H1 (cell line): Measurements from ENCODE around the gene PVALB. TPM values are rescaled to one million over a fixed set of nuclear protein-coding genes. Genes with fewer than 3 reads are reported as not detected.

ENCODE experiments used
- CTCF ChIA-PET: fragments of 300-600 bp; sonication (Branson Sonifier 250); formaldehyde crosslinking; loops from one replicate; lab custom pipeline; 2021; ENCODE audit not compliant: partially characterized antibody; lab: Charles Lee
- POLR2A ChIA-PET: fragments of 300-600 bp; sonication (Branson Sonifier 250); formaldehyde crosslinking; loops from one replicate; lab custom pipeline; 2021; ENCODE audit warnings: inconsistent platforms; ENCODE audit not compliant: partially characterized antibody; lab: Charles Lee
- DNase-seq, 2 experiments: peaks; one replicate each; pipeline versions ENCODE4 v3.0.0 to v3.0.0-alpha.2; 2010 to 2022; ENCODE audit warnings: low spot score in 2 of 2, low read depth in 1 of 2, mixed read lengths in 1 of 2
- FAIRE-seq: peaks from 2 replicates; lab custom pipeline; 2011; peaks lifted over from hg19 to GRCh38; lab: Jason Lieb, UNC
- H2AFZ ChIP-seq: 2 replicates; pipeline ENCODE4 v1.8.1; 2012; ENCODE audit warnings: low read length, inconsistent platforms
- H2AK5ac ChIP-seq: 2 replicates; pipeline ENCODE4 v1.6.1; 2013; ENCODE audit warnings: low read depth, low read length
- H2BK120ac ChIP-seq: replicated peaks from 2 replicates; pipeline ENCODE3; 2013; ENCODE audit warnings: low read depth, low read length, inconsistent platforms
- H2BK12ac ChIP-seq: 2 replicates; pipeline ENCODE4 v1.6.1; 2013; ENCODE audit warnings: low read depth, low read length
- H2BK15ac ChIP-seq: 2 replicates; pipeline ENCODE4 v1.6.1; 2013; ENCODE audit warnings: low read length
- H2BK20ac ChIP-seq: 2 replicates; pipeline ENCODE4 v1.6.1; 2013; ENCODE audit warnings: low read length
- H2BK5ac ChIP-seq: 2 replicates; pipeline ENCODE4 v1.6.1; 2013; ENCODE audit warnings: low read depth, low read length
- H3K14ac ChIP-seq: 2 replicates; pipeline ENCODE4 v1.6.1; 2013; ENCODE audit warnings: inconsistent platforms; ENCODE audit not compliant: insufficient read length
- H3K18ac ChIP-seq: 2 replicates; pipeline ENCODE4 v1.6.1; 2013; ENCODE audit warnings: low read length; ENCODE audit errors: extremely low read depth
- H3K23ac ChIP-seq: 2 replicates; pipeline ENCODE4 v1.6.1; 2013; ENCODE audit warnings: inconsistent platforms; ENCODE audit not compliant: insufficient read length
- H3K23me2 ChIP-seq: 2 replicates; pipeline ENCODE4 v1.6.1; 2013; ENCODE audit warnings: low read depth, low read length
- H3K27ac ChIP-seq: 2 replicates; pipeline ENCODE4 v1.6.1; 2011; ENCODE audit warnings: low read depth, low read length, inconsistent platforms
- H3K27me3 ChIP-seq, 4 experiments: replicated peaks in 1 of 4; 1 replicate in 1 of 4; 2 replicates in 3 of 4; pipeline versions ENCODE4 v1.6.1 to v1.8.1; 2011 to 2013; ENCODE audit warnings: low read length in 3 of 4, mild to moderate bottlenecking in 3 of 4, inconsistent platforms in 2 of 4, mixed read lengths in 2 of 4, moderate library complexity in 1 of 4; ENCODE audit not compliant: control insufficient read depth in 3 of 4, insufficient read depth in 3 of 4; ENCODE audit errors: extremely low read depth in 1 of 4
- H3K36me3 ChIP-seq, 4 experiments: 2 replicates each; pipeline versions ENCODE4 v1.6.1 to v1.8.1; 2011 to 2013; ENCODE audit warnings: mild to moderate bottlenecking in 4 of 4, low read length in 3 of 4, moderate library complexity in 2 of 4, control low read depth in 1 of 4, inconsistent platforms in 1 of 4; ENCODE audit not compliant: insufficient read depth in 4 of 4, control insufficient read depth in 2 of 4
- H3K4ac ChIP-seq: replicated peaks from 2 replicates; pipeline ENCODE3; 2013; ENCODE audit warnings: low read length, low read depth, mixed read lengths, inconsistent platforms; ENCODE audit not compliant: insufficient read length
- H3K4me1 ChIP-seq, 4 experiments: replicated peaks in 1 of 4; 1 replicate in 1 of 4; 2 replicates in 3 of 4; pipeline versions ENCODE4 v1.6.1 to v1.8.1; 2011 to 2013; ENCODE audit warnings: low read length in 3 of 4, inconsistent platforms in 2 of 4, mixed read lengths in 1 of 4; ENCODE audit not compliant: insufficient read depth in 4 of 4, control insufficient read depth in 3 of 4
- H3K4me2 ChIP-seq, 2 experiments: 2 replicates each; pipeline versions ENCODE4 v1.6.1 to v1.8.1; 2011 to 2013; ENCODE audit warnings: low read depth in 2 of 2, low read length in 2 of 2, control low read depth in 1 of 2, inconsistent platforms in 1 of 2, mild to moderate bottlenecking in 1 of 2; ENCODE audit not compliant: insufficient read depth in 1 of 2
- H3K4me3 ChIP-seq, 4 experiments: fragments of 200-600, 300-600 bp in 1 of 4; sonication (generic), shearing (Covaris generic), sonication (Bioruptor Twin) in 1 of 4; 2 replicates each; pipeline versions ENCODE4 v1.5.1 to v1.8.1; 2011 to 2016; ENCODE audit warnings: low read length in 4 of 4, low read depth in 3 of 4, control low read depth in 2 of 4, inconsistent platforms in 2 of 4, mild to moderate bottlenecking in 2 of 4, mixed read lengths in 1 of 4, moderate library complexity in 1 of 4; ENCODE audit not compliant: insufficient read depth in 2 of 4; ENCODE audit errors: extremely low read depth in 1 of 4
- H3K56ac ChIP-seq: replicated peaks from 2 replicates; pipeline ENCODE3; 2013; ENCODE audit warnings: low read depth, mild to moderate bottlenecking, mixed read lengths, low read length, inconsistent platforms; ENCODE audit not compliant: insufficient read length
- H3K79me1 ChIP-seq: 2 replicates; pipeline ENCODE4 v1.6.1; 2013; ENCODE audit warnings: low read depth, low read length, control low read depth
- H3K79me2 ChIP-seq, 2 experiments: 2 replicates each; pipeline versions ENCODE4 v1.6.1 to v1.8.1; 2012 to 2013; ENCODE audit warnings: low read length in 2 of 2, mild to moderate bottlenecking in 2 of 2, inconsistent platforms in 1 of 2; ENCODE audit not compliant: insufficient read depth in 2 of 2, control insufficient read depth in 1 of 2
- H3K9ac ChIP-seq, 4 experiments: replicated peaks in 1 of 4; 1 replicate in 1 of 4; 2 replicates in 3 of 4; pipeline versions ENCODE4 v1.6.1 to v1.8.1; 2011 to 2013; ENCODE audit warnings: low read depth in 3 of 4, low read length in 3 of 4, control low read depth in 2 of 4, mild to moderate bottlenecking in 2 of 4, moderate library complexity in 2 of 4, inconsistent platforms in 1 of 4; ENCODE audit errors: extremely low read depth in 1 of 4
- H3K9me3 ChIP-seq, 2 experiments: 2 replicates each; pipeline versions ENCODE4 v1.6.1 to v1.8.1; 2012 to 2013; ENCODE audit warnings: mild to moderate bottlenecking in 2 of 2, moderate library complexity in 2 of 2, control low read depth in 1 of 2, inconsistent platforms in 1 of 2, low read depth in 1 of 2, low read length in 1 of 2, mixed read lengths in 1 of 2; ENCODE audit not compliant: insufficient read depth in 2 of 2
- H4K20me1 ChIP-seq, 2 experiments: replicated peaks in 1 of 2; 2 replicates each; pipeline versions ENCODE3 to v1.8.1; 2011 to 2013; ENCODE audit warnings: inconsistent platforms in 2 of 2, low read length in 2 of 2, mild to moderate bottlenecking in 1 of 2; ENCODE audit not compliant: insufficient read depth in 2 of 2, control insufficient read depth in 1 of 2
- H4K5ac ChIP-seq: 2 replicates; pipeline ENCODE4 v1.6.1; 2013; ENCODE audit warnings: low read length, low read depth, mixed read lengths, inconsistent platforms; ENCODE audit not compliant: insufficient read length
- H4K8ac ChIP-seq: 2 replicates; pipeline ENCODE4 v1.8.0; 2013; ENCODE audit warnings: mild to moderate bottlenecking, moderate library complexity, low read length, inconsistent platforms; ENCODE audit not compliant: insufficient read depth; ENCODE audit errors: extremely low read depth
- H4K91ac ChIP-seq: replicated peaks from 2 replicates; pipeline ENCODE3; 2013; ENCODE audit warnings: low read length, mixed read lengths, inconsistent platforms; ENCODE audit not compliant: insufficient read length
- ATF3 ChIP-seq: IDR thresholded peaks from 2 replicates; pipeline ENCODE4 v1.6.1; 2011; ENCODE audit warnings: low read depth, mild to moderate bottlenecking, low read length; ENCODE audit not compliant: insufficient read depth
- BACH1 ChIP-seq: IDR thresholded peaks from 2 replicates; pipeline ENCODE4 v1.6.1; 2012; ENCODE audit warnings: low read length, improper control_type of control experiment
- FOSL1 ChIP-seq: IDR thresholded peaks from 2 replicates; pipeline ENCODE4 v1.6.1; 2011; ENCODE audit warnings: mild to moderate bottlenecking, low read depth, low read length, moderate library complexity; ENCODE audit not compliant: insufficient read depth
- HDAC2 ChIP-seq, 2 experiments: fragments of 300-600 bp in 1 of 2; sonication (generic) in 1 of 2; IDR thresholded peaks; 2 replicates each; pipeline ENCODE4 v1.6.1; 2011 to 2012; ENCODE audit warnings: low read depth in 2 of 2, low read length in 2 of 2, mild to moderate bottlenecking in 2 of 2, moderate library complexity in 2 of 2, borderline replicate concordance in 1 of 2, inconsistent platforms in 1 of 2
- RXRA ChIP-seq: IDR thresholded peaks from 2 replicates; pipeline ENCODE4 v1.6.1; 2011; ENCODE audit warnings: low read depth, mild to moderate bottlenecking, low read length, moderate library complexity; ENCODE audit not compliant: insufficient read depth
- SIN3A ChIP-seq, 2 experiments: IDR thresholded peaks in 1 of 2; conservative IDR thresholded peaks in 1 of 2; 2 replicates each; pipeline ENCODE4 v1.6.1; 2011 to 2012; ENCODE audit warnings: low read length in 2 of 2, improper control_type of control experiment in 1 of 2, low read depth in 1 of 2, mild to moderate bottlenecking in 1 of 2
- USF2 ChIP-seq: IDR thresholded peaks from 2 replicates; pipeline ENCODE4 v1.6.1; 2011; ENCODE audit warnings: low read length, improper control_type of control experiment
- WGBS, 2 experiments: shearing (Covaris generic) in 1 of 2; methylation state at CpG; one replicate each; pipeline versions ENCODE4 v1.1.6 to v1.1.7; 2013 to 2015; ENCODE audit warnings: low lambda C conversion rate in 2 of 2, mixed read lengths in 2 of 2, inconsistent platforms in 1 of 2, low coverage in 1 of 2, missing lambda C conversion rate in 1 of 2; ENCODE audit not compliant: insufficient replicate concordance in 2 of 2, insufficient coverage in 1 of 2, insufficient read length in 1 of 2; ENCODE audit errors: extremely low coverage in 1 of 2, missing lambda C conversion rate in 1 of 2; 5-methylcytosine and 5-hydroxymethylcytosine counted together
- polyA plus RNA-seq, 7 experiments: library from polyadenylated mRNA; depleted of rRNA in 3 of 7; stranded (reverse) in 5 of 7; unstranded in 2 of 7; fragments of >200 nt in 5 of 7; fragments of 200-250 nt in 2 of 7; gene quantifications; 1 replicate in 5 of 7; 2 replicates in 1 of 7; 4 replicates in 1 of 7; pipeline versions ENCODE4 v1.2.1 to v1.2.3, GENCODE V29; 2011 to 2013; ENCODE audit warnings: missing spikeins in 2 of 7, mixed read lengths in 2 of 7
- total RNA-seq: library from RNA; stranded (reverse); fragmentation: NEBNext Ultra II Directional; extraction: Animal tissue kit (Norgen Biotek cat#: 25700); gene quantifications from 2 replicates; pipeline ENCODE4 v1.2.1, GENCODE V29; 2021

PVALB gene
- total and polyA plus RNA-seq, 2 of the 8 experiments (the other 6 are each of a cell fraction or from before 2014, with no cell fraction given): 1.7 to 5.4 TPM

GRCh38 chr22:36850056-36850455 lies 33.2 kb upstream of the PVALB start:
- Histone ChIP-seq H2AFZ (no peak overlapping the region), H2BK120ac (no peak overlapping the region), H3K23me2 (no peaks in the 10 kb centered on the region), H2BK5ac (no peak overlapping the region), H3K14ac (no peak overlapping the region), H2BK15ac (no peak overlapping the region), H3K4me2 (no peak overlapping the region), H3K18ac (no peak overlapping the region), H3K4ac (no peak overlapping the region), H4K8ac (no peak overlapping the region), H3K56ac (no peak overlapping the region), H3K36me3 (no peaks in the 10 kb centered on the region), H4K20me1 (no peaks in the 10 kb centered on the region), H3K27ac (no peak overlapping the region), H3K4me3 (no peak overlapping the region), H3K9ac (no peak overlapping the region), H4K91ac (no peak overlapping the region), H2BK20ac (no peak overlapping the region), H3K9me3 (peaks cover 0 to 2% of the 10 kb centered on the region in 2 experiments; a peak in 1 of 4 replicates), H2AK5ac (no peak overlapping the region), H4K5ac (no peak overlapping the region), H3K23ac (no peak overlapping the region), H2BK12ac (no peak overlapping the region), H3K79me2 (no peaks in the 10 kb centered on the region), H3K4me1 (peaks cover 0 to 2% (median 0%) of the 10 kb centered on the region in 4 experiments; a peak in 2 of 7 replicates), H3K27me3 (0 out of 7 replicates have a peak, but pooled peaks cover 0 to 2% (median 0%) of the 10 kb centered on the region in 4 experiments), H3K79me1 (no peaks in the 10 kb centered on the region)
- ChIA-PET CTCF (interaction anchor here (0.8 to 5.4 kb wide), 8 partner anchors 10 to 290 kb away, joined by 3 to 62 read pairs (median 3); partner anchors contain the start of gene NCF4), POLR2A (interaction anchor here (0.7 kb wide), 1 partner anchor 128 kb away, joined by 3 read pairs; no protein-coding TSS in a partner anchor)
- WGBS, 2 experiments: 90% methylated on average over 14 of the region's 14 CpGs; no CpG with 5 or more reads in 1 of the 2 experiments
- no peak for DNase-seq
- FAIRE-seq: no peak
- no peak for TF ChIP-seq USF2
- TF ChIP-seq RXRA: no peak
- no peak for TF ChIP-seq FOSL1
- TF ChIP-seq BACH1: no peak
- no peak for TF ChIP-seq ATF3
- TF ChIP-seq HDAC2 (IDR thresholded peaks at IDR 0.05; ENCODE audit: borderline replicate concordance in 1 of 2, low read depth in 2 of 2, low read length in 2 of 2): no peak
- no peak for TF ChIP-seq SIN3A (conservative IDR thresholded peaks at IDR 0.05 in 1 of 2, IDR thresholded peaks at IDR 0.05 in 1 of 2; ENCODE audit: low read depth in 1 of 2, low read length in 2 of 2)
